ENCODE data around the gene ARFGEF3.

The ARFGEF3 gene

DNA sequence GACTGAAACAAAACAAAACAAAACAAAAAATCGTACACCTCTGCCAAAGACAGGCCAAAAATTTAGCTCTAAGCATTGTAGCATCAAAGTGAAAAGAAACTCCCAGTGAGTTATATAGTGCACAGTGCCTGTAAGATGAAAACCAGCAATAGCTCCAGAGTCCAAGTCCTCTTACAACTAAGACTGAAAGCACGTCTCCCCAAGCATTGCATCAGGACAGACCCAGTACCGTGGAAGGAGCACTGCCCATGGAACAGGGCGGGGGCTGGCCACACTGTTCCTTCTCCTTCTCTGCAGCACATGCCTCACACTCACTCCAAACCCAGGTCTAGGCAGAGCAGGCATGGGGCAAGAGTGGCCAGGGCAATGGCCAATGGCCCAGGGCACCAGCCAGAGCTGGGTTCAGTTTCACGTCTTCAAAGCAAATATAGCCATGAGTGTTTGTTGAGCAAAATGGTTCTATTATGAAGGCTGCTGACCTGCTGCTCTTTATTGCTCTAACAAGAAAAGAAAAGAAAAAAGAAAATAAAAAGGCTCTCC, 128.8 kb downstream of the ARFGEF3 start:
- H3K27ac ChIP-seq = no peak overlapping the region
- TF ChIP-seq, protein P1, sequence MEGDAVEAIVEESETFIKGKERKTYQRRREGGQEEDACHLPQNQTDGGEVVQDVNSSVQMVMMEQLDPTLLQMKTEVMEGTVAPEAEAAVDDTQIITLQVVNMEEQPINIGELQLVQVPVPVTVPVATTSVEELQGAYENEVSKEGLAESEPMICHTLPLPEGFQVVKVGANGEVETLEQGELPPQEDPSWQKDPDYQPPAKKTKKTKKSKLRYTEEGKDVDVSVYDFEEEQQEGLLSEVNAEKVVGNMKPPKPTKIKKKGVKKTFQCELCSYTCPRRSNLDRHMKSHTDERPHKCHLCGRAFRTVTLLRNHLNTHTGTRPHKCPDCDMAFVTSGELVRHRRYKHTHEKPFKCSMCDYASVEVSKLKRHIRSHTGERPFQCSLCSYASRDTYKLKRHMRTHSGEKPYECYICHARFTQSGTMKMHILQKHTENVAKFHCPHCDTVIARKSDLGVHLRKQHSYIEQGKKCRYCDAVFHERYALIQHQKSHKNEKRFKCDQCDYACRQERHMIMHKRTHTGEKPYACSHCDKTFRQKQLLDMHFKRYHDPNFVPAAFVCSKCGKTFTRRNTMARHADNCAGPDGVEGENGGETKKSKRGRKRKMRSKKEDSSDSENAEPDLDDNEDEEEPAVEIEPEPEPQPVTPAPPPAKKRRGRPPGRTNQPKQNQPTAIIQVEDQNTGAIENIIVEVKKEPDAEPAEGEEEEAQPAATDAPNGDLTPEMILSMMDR (conservative IDR thresholded peaks at IDR 0.05) = no peak

DNA sequence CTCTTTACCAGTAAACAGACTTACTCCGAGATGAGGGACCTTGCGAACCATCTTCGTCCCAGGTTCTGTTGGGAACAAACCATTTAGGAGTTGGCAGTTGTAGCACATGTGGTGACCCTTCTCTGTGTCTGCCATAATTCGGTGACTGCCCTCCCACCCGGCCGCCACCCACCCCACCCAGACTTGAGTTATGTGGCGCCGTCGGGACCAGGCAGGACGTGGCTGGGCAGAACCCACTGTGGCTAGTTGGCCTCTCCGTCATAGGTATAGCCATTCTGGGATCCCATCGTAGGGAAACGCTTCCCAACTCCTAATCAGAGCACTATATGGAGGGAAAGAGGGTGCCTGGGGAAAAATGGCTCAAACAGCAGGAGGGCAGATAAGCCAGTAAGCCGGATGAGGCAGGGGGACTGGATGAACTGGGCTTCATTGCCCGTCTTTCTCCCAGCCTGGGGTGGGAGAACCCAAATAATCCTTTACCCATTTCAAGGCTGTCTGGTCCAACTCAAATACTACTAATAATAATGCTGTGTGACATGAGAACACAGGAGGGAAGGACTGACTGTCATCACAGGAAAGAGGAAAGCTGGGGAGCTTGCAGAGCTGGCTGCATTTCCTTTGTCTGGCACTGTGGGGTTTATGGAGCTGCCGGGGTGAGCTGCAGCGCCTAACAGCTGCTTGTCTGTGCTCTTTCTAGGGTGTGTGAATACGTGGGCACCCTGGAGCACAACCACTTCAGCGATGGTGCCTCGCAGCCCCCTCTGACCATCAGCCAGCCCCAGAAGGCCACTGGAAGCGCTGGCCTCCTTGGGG, 129.5 kb downstream of the ARFGEF3 start:
- H3K27ac ChIP-seq = no peak overlapping the region
- TF ChIP-seq, protein P1 (conservative IDR thresholded peaks at IDR 0.05) = no peak

DNA sequence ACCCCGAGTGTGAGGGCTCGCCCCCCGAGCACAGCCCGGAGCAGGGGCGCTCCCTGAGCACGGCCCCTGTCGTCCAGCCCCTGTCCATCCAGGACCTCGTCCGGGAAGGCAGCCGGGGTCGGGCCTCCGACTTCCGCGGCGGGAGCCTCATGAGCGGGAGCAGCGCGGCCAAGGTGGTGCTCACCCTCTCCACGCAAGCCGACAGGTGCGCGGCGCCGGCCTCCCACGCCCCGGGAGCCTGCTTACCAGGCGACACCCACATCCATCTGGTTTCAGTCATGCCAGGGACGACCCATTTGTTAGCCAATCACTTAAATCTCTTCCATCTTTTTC, 130.1 kb downstream of the ARFGEF3 start:
- H3K27ac ChIP-seq = no peak overlapping the region
- TF ChIP-seq, protein P1 (conservative IDR thresholded peaks at IDR 0.05) = no peak

DNA sequence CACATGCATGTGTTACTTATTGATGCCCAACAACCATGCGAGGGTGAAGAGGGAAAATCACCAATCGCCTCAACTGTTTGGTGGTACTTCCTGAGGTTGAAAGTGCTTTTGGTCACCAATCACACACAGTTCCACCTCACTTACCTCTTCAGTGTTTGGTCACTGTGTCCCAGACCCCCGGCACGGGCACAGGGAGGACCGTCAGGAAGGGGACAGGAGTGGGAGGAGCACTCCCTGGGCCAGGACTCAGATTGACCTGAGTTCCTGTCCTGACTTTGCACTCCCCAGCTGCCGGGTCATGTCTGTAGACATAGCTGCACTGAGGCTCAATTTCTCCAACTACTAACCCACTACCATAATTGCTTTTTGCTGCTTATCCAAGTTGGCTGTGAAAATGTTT, 130.7 kb downstream of the ARFGEF3 start:
- TF ChIP-seq, protein P1 (conservative IDR thresholded peaks at IDR 0.05) = no peak
- H3K27ac ChIP-seq = no peak overlapping the region

DNA sequence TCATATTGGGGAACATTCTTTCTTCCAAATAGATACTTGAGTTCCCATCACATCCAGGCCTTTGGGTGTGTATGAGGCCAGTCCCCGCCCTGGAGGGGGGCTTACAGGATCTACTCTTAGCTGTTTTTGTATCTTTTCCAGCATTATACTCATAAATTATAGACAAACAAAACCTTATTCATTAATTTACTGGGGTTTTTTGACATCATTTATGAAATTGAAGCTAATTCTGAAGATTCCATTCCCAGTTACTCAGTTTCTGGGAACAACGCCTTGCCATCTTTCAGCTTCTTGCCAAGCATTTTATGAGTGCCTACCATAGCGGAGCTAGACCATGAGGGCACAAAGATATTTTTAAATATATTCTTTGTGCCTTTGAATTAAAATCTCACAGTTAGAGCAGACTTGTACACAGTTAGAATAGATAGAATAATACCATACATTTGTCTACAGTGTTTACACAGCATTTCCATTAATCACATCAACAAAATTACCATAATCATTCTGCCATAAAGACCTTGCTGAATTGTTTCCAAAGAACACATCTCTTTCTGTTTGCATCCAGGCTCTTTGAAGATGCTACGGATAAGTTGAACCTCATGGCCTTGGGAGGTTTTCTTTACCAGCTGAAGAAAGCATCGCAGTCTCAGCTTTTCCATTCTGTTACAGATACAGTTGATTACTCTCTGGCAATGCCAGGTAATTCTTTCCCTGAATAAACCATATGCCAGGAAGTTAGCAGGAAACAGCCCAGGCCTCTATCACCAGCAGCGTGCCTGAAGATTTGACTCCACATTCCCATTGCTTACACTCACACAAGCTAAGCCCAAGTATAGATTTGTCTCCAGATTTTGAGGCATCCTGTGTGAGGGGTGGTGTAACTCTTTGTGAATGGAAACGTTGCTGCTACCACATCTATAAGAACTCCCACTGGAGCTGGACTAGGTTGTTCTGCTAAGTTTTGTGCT, 132.0 kb downstream of the ARFGEF3 start:
- H3K27ac ChIP-seq = no peak overlapping the region
- TF ChIP-seq, protein P1 (conservative IDR thresholded peaks at IDR 0.05) = no peak

DNA sequence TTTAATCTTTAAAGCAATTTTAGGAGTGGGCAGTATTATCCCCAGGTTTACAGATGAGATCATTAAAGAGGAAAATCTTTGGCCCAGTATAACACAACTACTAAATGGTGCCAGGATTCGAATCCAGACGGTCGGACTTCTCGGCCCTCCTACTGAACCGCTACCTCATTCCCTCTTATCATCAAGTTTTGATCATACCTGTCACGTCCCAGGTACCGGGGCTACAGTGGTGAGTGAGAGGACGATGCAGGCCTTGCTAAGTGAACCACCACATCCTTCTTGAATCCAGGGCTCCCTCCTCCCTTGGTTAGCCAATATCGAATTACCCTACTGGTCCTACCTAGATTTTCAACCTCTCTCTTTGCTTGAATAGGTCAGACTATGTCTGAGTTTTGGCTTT, 134.6 kb downstream of the ARFGEF3 start:
- H3K27ac ChIP-seq = no peak overlapping the region
- TF ChIP-seq, protein P1 (conservative IDR thresholded peaks at IDR 0.05) = no peak

DNA sequence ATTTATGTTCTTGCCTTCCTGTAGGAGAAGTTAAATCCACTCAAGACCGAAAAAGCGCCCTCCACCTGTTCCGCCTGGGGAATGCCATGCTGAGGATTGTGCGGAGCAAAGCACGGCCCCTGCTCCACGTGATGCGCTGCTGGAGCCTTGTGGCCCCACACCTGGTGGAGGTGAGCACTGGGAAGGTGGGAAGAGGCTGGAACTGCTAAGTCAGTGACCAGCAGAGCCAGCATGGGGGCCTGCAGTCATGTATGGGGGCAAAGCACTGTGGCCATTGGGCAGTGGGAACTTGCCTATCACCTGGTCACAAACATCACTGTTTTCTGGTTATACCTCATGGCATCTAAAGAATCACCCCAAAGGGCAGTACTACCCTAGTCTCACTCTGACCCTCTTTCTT, 135.0 kb downstream of the ARFGEF3 start:
- TF ChIP-seq, protein P1 (conservative IDR thresholded peaks at IDR 0.05) = no peak

More for the DNA sequence above, 135.0 kb downstream of the ARFGEF3 start:
- H3K27ac ChIP-seq = no peak overlapping the region

Measured in VCaP (cell line).